Mucosa of stomach (tissue), 1 donor: Measurements from ENCODE around the gene GTF3C2.

Experiments used
- H3K27me3 ChIP-seq: one replicate; pipeline ENCODE4 v1.7.0; 2013; ENCODE audit warnings: mild to moderate bottlenecking, low read length; ENCODE audit not compliant: control insufficient read depth, insufficient read depth
- H3K36me3 ChIP-seq: one replicate; pipeline ENCODE4 v1.7.0; 2013; ENCODE audit warnings: low read length; ENCODE audit not compliant: control insufficient read depth, insufficient read depth
- H3K4me1 ChIP-seq: one replicate; pipeline ENCODE4 v1.7.0; 2013; ENCODE audit warnings: mild to moderate bottlenecking, low read length; ENCODE audit not compliant: control insufficient read depth, insufficient read depth
- H3K4me3 ChIP-seq: one replicate; pipeline ENCODE4 v1.7.0; 2013; ENCODE audit warnings: low read length
- H3K9ac ChIP-seq: one replicate; pipeline ENCODE4 v1.7.0; 2013; ENCODE audit warnings: mild to moderate bottlenecking, low read length, moderate library complexity
- H3K9me3 ChIP-seq: one replicate; pipeline ENCODE4 v1.7.0; 2013; ENCODE audit warnings: mild to moderate bottlenecking, low read length, moderate library complexity; ENCODE audit not compliant: control insufficient read depth
- donor health status: Pancreatic carcinoma.

Gene GTF3C2, protein sequence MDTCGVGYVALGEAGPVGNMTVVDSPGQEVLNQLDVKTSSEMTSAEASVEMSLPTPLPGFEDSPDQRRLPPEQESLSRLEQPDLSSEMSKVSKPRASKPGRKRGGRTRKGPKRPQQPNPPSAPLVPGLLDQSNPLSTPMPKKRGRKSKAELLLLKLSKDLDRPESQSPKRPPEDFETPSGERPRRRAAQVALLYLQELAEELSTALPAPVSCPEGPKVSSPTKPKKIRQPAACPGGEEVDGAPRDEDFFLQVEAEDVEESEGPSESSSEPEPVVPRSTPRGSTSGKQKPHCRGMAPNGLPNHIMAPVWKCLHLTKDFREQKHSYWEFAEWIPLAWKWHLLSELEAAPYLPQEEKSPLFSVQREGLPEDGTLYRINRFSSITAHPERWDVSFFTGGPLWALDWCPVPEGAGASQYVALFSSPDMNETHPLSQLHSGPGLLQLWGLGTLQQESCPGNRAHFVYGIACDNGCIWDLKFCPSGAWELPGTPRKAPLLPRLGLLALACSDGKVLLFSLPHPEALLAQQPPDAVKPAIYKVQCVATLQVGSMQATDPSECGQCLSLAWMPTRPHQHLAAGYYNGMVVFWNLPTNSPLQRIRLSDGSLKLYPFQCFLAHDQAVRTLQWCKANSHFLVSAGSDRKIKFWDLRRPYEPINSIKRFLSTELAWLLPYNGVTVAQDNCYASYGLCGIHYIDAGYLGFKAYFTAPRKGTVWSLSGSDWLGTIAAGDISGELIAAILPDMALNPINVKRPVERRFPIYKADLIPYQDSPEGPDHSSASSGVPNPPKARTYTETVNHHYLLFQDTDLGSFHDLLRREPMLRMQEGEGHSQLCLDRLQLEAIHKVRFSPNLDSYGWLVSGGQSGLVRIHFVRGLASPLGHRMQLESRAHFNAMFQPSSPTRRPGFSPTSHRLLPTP

DNA sequence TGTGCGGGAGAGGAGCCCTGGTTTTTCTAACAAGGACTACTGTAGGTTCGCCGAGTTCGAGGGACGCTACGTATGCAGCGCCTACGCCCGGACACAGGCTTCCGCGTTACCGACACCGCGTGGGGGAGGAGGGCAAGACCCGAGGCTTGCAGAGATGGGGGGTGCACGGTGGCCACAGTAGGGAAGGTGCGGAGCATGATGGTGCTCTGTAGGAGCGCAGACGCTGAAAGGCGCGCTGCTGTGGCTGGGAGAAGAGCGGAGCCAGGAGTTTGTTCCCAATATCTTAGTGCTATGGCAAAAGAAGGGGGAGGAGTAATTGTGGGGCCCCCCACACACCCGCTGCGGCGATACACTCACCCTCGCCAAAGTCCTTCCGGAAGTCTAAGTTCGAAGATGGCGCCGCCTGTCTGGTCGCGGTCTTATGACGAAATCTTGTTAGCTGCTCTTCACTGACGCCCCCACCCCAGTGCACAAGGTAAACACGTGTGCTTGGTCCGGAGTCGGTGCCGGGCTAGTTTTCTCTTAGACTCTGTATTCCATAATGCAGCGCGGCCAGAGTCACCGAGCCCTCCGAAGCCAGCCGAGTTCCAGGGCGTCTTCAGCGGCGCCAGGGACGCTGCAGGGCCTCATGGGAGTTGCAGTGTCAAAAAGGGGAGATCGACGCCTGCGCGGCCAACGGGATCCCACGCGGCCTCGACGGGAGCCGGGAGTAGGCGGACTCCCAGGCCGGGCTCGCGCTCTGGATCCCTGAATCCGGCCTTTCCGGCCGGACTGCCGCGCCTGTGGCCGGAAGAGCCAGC is at the start of gene GTF3C2:
GTF3C2 (minus strand) TSS at position 383 of the 800 bp plus-strand sequence. CDS start 13,210 bp downstream, outside the sequence.
- Histone ChIP-seq H3K4me1 (peaks cover 15% of the 10 kb centered on the region), H3K9ac (peak within 1 kb of the TSS; percentile 77), H3K36me3 (no peaks in the 10 kb centered on the region), H3K4me3 (peak within 1 kb of the TSS; percentile 78), H3K9me3 (no peaks in the 10 kb centered on the region), H3K27me3 (no peaks in the 10 kb centered on the region)

DNA sequence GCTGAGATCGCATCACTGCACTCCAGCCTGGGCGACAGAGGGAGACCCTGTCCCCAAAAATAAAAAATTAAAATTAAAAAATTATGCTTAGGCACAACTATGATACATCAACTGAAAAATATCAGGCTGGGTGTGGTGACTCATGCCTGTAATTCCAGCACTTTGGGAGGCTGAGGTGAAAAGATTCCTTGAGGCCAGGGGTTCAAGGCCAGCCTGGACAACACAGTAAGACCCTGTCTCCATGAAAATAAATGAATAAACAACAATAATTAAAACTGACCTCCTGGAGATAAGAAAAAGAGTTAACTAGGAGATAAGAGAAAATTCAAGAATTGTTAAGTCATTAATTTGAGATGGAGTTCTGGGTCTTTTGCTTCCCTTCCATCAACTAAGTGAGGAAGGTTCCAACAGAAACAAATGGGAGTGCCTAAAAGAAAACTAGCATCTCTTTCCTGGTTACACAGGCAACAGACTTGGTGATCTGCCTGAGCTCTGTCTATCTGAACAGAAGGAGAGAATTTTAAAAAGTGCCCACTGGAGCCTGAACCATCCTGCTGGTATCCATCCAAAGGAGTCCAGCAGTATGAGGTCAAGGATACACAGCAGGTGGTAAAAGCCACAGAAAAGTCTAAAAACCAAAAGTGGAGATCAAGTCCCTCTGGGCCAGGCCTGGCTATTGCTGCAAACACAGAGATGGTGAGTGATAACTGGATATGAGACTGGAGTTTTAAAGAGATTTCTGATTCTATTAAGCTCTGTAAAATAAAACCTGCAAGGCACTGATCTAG is 44.0 kb upstream of the GTF3C2 start:
- Histone ChIP-seq H3K4me1 (no peaks in the 10 kb centered on the region), H3K9ac (no peak overlapping the region), H3K9me3 (no peaks in the 10 kb centered on the region), H3K27me3 (no peaks in the 10 kb centered on the region), H3K4me3 (no peak overlapping the region), H3K36me3 (no peaks in the 10 kb centered on the region)

DNA sequence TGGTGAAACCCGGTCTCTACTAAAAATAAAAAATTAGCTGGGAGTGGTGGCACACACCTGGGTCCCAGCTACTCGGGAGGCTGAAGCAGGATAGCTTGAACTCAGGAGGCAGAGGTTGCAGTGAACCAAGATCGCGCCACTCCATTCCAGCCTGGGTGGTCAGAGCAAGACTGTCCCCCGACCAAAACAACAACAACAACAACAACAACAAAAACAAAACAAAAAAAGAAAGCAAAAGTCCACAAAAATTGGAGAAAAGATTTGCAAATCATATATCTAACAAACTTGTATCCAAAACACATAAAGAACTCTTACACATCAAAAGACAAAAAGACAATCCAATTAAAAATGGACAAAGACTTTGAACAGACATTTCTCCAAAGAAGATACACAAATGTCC is 42.4 kb upstream of the GTF3C2 start:
- Histone ChIP-seq H3K4me1 (no peaks in the 10 kb centered on the region), H3K9ac (no peak overlapping the region), H3K4me3 (no peak overlapping the region), H3K9me3 (no peaks in the 10 kb centered on the region), H3K27me3 (no peaks in the 10 kb centered on the region), H3K36me3 (no peaks in the 10 kb centered on the region)

DNA sequence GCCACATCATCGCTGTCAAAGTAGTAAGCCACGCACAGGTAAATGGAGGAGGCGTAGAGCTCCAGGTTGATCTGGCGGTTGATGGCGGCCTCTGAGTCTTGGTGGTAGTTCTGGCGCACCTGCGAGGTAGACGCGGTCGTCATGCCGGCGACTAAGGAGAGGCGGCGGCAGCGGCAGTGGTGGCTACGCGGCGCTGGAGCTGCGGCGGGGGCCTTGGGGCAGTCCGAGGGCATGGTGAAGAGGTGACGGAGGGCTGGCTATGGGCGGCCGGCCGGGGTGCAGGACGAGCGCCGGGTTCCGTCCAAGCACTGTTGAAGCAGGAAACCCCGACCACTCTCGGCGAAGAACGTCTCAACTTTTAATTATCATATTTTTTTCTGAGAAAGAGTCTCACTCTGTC is 36.7 kb upstream of the GTF3C2 start:
- Histone ChIP-seq H3K9ac (no peak overlapping the region), H3K27me3 (no peaks in the 10 kb centered on the region), H3K4me3 (no peak overlapping the region), H3K4me1 (no peaks in the 10 kb centered on the region), H3K9me3 (no peaks in the 10 kb centered on the region), H3K36me3 (no peaks in the 10 kb centered on the region)

DNA sequence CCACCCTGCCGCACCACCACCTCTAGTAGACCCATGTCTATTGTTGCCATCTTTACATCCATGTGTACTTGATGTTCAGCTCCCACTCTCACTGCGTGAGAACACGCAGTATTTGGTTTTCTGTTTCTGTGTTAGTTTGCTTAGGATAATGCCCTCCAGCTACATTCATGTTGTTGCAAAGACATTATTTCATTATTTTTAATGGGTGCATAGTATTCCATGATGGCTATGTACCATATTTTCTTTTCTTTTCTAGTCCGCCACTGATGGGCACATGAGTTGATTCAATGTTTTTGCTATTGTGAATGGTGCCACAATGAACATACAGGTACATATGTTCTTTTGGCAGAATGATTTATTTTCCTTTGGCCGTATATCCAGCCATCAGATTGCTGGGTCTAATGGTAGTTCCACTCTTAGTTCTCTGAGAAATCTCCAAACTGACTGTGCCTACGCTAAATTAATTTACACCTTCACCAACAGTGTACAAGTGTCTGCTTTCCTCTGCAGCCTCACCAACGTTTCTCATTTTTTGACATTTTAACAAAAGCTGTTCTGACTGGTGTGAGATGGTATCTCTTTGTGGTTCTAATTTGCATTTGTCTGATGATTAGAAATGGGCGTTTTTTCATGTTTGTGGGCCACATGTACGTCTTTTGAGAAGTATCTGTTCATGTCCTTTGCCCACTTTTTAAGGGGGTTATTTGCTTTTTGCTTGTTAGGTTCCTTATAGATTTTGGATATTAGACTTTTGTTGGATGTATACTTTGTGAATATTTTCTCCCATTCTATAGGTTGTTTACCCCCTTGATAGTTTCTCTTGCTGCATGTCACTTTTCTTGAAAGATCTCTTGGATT is 34.5 kb upstream of the GTF3C2 start:
- Histone ChIP-seq H3K36me3 (no peaks in the 10 kb centered on the region), H3K9ac (no peak overlapping the region), H3K4me1 (no peaks in the 10 kb centered on the region), H3K27me3 (no peaks in the 10 kb centered on the region), H3K4me3 (no peak overlapping the region), H3K9me3 (no peaks in the 10 kb centered on the region)

DNA sequence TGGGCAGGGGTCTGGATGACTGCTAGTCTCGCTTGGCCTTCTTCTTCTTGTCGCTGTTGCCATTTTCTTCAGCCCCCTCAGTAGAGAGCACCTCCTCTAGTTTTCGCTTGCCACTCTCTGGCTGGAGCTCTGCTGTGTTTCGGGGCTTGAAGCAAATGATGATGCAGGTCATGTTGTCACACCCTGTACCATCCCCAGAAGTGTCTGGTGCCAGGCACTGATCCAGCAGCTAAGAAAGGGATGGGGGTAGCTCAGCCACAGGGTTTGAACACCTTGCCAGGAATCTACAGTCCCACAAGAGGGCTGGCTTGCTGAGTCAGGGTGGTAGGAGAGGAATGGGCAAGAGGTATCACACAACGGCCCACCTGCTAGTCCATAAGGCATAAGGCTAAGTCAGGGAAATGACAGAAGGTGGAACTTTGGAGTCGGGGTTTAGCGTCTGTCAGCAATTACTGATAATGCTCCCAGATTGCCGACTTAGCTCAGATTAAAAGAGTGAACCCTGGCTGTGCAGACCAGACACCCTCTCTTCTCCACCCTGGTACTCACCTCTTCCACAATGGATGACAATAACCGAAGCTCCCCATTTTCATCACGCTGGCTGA is 25.1 kb upstream of the GTF3C2 start:
- H3K36me3 ChIP-seq: peaks cover 9% of the 10 kb centered on the region
- H3K27me3 ChIP-seq: no peaks in the 10 kb centered on the region
- H3K9me3 ChIP-seq: no peaks in the 10 kb centered on the region
- peak overlapping the region; percentile 69 for H3K9ac ChIP-seq
- peaks cover 27% of the 10 kb centered on the region for H3K4me1 ChIP-seq
- H3K4me3 ChIP-seq: no peak overlapping the region

DNA sequence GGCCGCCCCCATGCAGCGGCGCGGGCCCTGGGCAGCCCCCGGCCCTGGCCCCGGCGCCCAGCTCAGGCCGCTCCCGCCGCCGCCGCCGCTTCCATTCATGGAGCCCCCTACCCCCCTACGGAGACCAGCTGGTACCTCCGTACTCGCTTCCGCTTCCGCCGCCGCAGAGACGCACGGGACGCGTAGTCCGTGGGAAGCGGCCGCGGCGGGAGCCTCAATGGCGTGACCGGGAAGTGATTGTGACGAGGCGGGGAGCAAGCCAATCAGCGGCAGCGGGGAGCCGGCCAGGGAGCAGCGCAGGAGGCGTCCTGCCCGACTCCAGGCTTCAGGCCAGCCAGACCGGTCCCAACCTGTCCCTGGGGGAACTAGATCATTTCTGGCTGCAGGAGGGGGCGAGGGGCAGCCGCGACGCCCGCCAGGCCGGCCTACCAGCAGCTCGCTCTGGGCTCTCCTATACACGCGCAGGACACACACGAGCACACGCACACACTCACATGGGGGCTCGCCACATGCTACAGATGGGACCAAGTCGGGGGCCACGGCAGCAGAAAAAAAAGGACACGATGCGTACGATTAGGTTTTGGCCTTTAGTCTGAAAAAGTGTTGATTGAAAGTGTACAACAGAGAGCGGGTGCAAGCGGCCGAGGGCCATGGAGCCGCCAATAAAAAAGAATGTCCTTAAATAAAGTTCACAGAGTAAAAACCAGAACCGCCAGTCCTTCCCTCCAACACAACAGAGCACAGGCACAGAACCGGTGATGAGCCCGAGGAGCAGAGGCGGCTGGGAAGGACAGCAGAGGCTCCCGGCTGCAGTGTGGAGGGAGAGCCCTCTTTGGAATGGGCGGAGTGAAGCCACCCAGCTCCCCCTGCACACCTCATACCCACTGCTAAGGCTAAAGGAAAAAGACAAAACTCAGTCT is 24.3 kb upstream of the GTF3C2 start, which contains the start of gene ZNF513:
ZNF513 (minus strand) TSS at position 109 of the 920 bp plus-strand sequence. CDS start 208 bp downstream, outside the sequence.
- Histone ChIP-seq H3K27me3 (no peaks in the 10 kb centered on the region), H3K36me3 (peaks cover 17% of the 10 kb centered on the region), H3K4me1 (peaks cover 28% of the 10 kb centered on the region), H3K9ac (peak within 1 kb of the TSS; percentile 99), H3K4me3 (peak within 1 kb of the TSS; percentile 95), H3K9me3 (no peaks in the 10 kb centered on the region)

DNA sequence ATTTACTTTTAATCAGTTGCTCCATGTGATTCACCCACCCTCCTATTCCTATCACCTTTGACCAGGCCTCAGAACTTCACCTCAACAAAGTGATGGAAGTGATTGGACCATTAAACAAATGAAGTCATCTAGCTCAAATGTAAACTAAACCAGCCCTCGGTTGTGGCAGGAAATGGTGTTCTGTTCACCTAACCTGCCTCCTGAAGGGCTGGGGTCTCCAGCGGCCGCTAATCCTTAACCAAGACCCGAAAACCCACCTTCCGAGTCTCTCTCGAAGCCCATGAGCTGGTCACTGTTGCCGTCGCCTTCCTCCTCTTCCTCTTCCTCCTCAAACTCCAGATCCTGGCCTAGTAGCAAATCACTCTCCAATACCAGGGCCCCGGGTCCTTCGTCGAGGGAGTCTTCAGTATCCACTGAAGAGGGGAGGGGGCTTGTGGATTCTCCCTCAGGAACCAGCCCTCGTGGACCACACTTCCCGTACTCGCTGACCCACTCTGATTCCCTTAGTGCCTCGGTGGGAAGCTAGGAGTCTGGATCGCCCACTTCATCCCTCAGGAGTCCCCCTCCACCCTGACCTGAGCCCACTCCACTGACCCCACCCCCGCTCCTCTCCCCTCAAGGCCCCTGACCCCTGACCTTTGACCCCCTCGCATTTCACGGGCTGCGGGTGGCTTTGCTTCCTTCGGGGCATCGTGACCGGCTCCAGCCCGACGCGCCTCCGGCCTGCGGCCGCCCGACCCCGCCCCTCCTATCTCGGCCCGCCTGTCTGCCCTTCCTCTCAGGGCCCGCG is 23.5 kb upstream of the GTF3C2 start:
- Histone ChIP-seq H3K27me3 (no peaks in the 10 kb centered on the region), H3K4me3 (peak overlapping the region; percentile 95), H3K9me3 (no peaks in the 10 kb centered on the region), H3K4me1 (peaks cover 28% of the 10 kb centered on the region), H3K9ac (peak overlapping the region; percentile 99), H3K36me3 (peaks cover 20% of the 10 kb centered on the region)

DNA sequence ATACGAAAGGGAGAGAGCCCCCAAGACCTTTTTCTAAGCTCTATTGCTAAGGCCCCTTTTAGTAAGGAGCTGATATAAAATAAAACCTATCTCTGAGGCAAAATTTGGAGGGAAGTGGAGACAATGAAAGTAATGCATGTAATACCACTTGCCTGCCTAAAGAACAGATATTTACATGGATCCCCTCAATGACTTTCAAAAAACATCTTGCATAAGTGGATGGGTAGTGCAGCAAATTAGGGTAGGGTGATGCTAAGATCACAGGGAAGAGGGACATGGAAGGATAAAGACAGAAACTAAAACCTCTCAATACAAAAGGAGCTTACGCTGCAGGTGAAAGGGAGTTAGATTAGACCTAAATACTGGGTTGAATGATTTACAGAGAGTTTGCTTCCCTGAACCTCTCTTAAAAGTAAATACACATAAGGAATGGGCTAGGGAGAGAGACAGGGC is 22.8 kb upstream of the GTF3C2 start:
- Histone ChIP-seq H3K4me1 (peaks cover 28% of the 10 kb centered on the region), H3K36me3 (peaks cover 25% of the 10 kb centered on the region), H3K4me3 (peak overlapping the region; percentile 95), H3K27me3 (no peaks in the 10 kb centered on the region), H3K9me3 (no peaks in the 10 kb centered on the region), H3K9ac (peak overlapping the region; percentile 99)
